ENCODE measurements around the gene ASIC5.

Gene ASIC5

GRCh38 chr4:155879767-155880166 is 13.7 kb upstream of the ASIC5 start:
- no peak for DNase-seq (ENCODE audit: low spot score)

GRCh38 chr4:155878611-155879010 is 12.5 kb upstream of the ASIC5 start:
- DNase-seq (ENCODE audit: low spot score): no peak

- DNase-seq (ENCODE audit: low spot score): no peak
Observed at GRCh38 chr4:155877971-155878370, 11.9 kb upstream of the ASIC5 start.

GRCh38 chr4:155875878-155876277 is 9.8 kb upstream of the ASIC5 start:
- no peak for DNase-seq (ENCODE audit: low spot score)

GRCh38 chr4:155855897-155856296 is 10.2 kb downstream of the ASIC5 start:
- no peak for DNase-seq (ENCODE audit: low spot score)

GRCh38 chr4:155854582-155855226 is 11.4 kb downstream of the ASIC5 start:
- DNase-seq (ENCODE audit: low spot score): no peak

GRCh38 chr4:155853189-155853588 is 12.9 kb downstream of the ASIC5 start:
- no peak for DNase-seq (ENCODE audit: low spot score)

- no peak for DNase-seq (ENCODE audit: low spot score)
Observed at GRCh38 chr4:155849042-155849441, 17.0 kb downstream of the ASIC5 start.

GRCh38 chr4:155846929-155847328 is 19.1 kb downstream of the ASIC5 start:
- no peak for DNase-seq (ENCODE audit: low spot score)

- no peak for DNase-seq (ENCODE audit: low spot score)
Observed at GRCh38 chr4:155842080-155842479, 24.0 kb downstream of the ASIC5 start.

GRCh38 chr4:155837203-155837796 is 28.8 kb downstream of the ASIC5 start:
- no peak for DNase-seq (ENCODE audit: low spot score)

GRCh38 chr4:155832664-155833063 is 33.4 kb downstream of the ASIC5 start:
- DNase-seq (ENCODE audit: low spot score): no peak

GRCh38 chr4:155828628-155829027 is 37.4 kb downstream of the ASIC5 start:
- DNase-seq (ENCODE audit: low spot score): no peak

GRCh38 chr4:155822572-155822971 is 43.5 kb downstream of the ASIC5 start:
- no peak for DNase-seq (ENCODE audit: low spot score)

GRCh38 chr4:155820887-155821518 is 45.1 kb downstream of the ASIC5 start:
- no peak for DNase-seq (ENCODE audit: low spot score)

GRCh38 chr4:155819066-155819465 is 47.0 kb downstream of the ASIC5 start:
- no peak for DNase-seq (ENCODE audit: low spot score)

GRCh38 chr4:155818639-155819038 is 47.4 kb downstream of the ASIC5 start:
- DNase-seq (ENCODE audit: low spot score): no peak

- no peak for DNase-seq (ENCODE audit: low spot score)
Observed at GRCh38 chr4:155811083-155811482, 55.0 kb downstream of the ASIC5 start.

- DNase-seq (ENCODE audit: low spot score): peak; percentile 15
Observed at GRCh38 chr4:155809835-155810234, 56.2 kb downstream of the ASIC5 start.

- no peak for DNase-seq (ENCODE audit: low spot score)
Observed at GRCh38 chr4:155807021-155807420, 59.1 kb downstream of the ASIC5 start.

GRCh38 chr4:155805016-155805415 is 61.1 kb downstream of the ASIC5 start:
- no peak for DNase-seq (ENCODE audit: low spot score)

GRCh38 chr4:155802190-155802959 is 63.7 kb downstream of the ASIC5 start:
- DNase-seq (ENCODE audit: low spot score): no peak
